Measurements from ENCODE around the gene INTS3.

INTS3 gene

GRCh38 chr1:153734396-153735089 is 6.7 kb downstream of the INTS3 start:
- no peak for DNase-seq (ENCODE audit: low spot score in 2 of 2)
- Mint-ChIP-seq H3K9me3 (no peaks in the 10 kb centered on the region), H3K27ac (no peak overlapping the region), H3K4me3 (no peak overlapping the region), H3K36me3 (peaks cover 45% of the 10 kb centered on the region), H3K4me1 (peaks cover 17% of the 10 kb centered on the region)
- ATAC-seq = no peak

GRCh38 chr1:153735090-153735420 is 7.2 kb downstream of the INTS3 start:
- DNase-seq (ENCODE audit: low spot score in 2 of 2) = no peak
- no peaks in the 10 kb centered on the region for H3K9me3 Mint-ChIP-seq
- peaks cover 12% of the 10 kb centered on the region for H3K4me1 Mint-ChIP-seq
- H3K27ac Mint-ChIP-seq = no peak overlapping the region
- no peak overlapping the region for H3K4me3 Mint-ChIP-seq
- peaks cover 45% of the 10 kb centered on the region for H3K36me3 Mint-ChIP-seq
- no peak for ATAC-seq

- H3K9me3 Mint-ChIP-seq = no peaks in the 10 kb centered on the region
- H3K27ac Mint-ChIP-seq = peak overlapping the region; percentile 23
- H3K4me3 Mint-ChIP-seq = no peak overlapping the region
- ATAC-seq = no peak
- no peak for DNase-seq (ENCODE audit: low spot score in 2 of 2)
- peaks cover 25% of the 10 kb centered on the region for H3K4me1 Mint-ChIP-seq
- peaks cover 68% of the 10 kb centered on the region for H3K36me3 Mint-ChIP-seq
These were observed 14.1 kb downstream of the INTS3 start for GRCh38 chr1:153741986-153742385.

- ATAC-seq = peak; percentile 45
- peaks cover 25% of the 10 kb centered on the region for H3K4me1 Mint-ChIP-seq
- H3K27ac Mint-ChIP-seq = peak overlapping the region; percentile 23
- no peak for DNase-seq (ENCODE audit: low spot score in 2 of 2)
- peaks cover 71% of the 10 kb centered on the region for H3K36me3 Mint-ChIP-seq
- H3K4me3 Mint-ChIP-seq = no peak overlapping the region
- no peaks in the 10 kb centered on the region for H3K9me3 Mint-ChIP-seq
These were observed 14.7 kb downstream of the INTS3 start for GRCh38 chr1:153742411-153743142.

GRCh38 chr1:153745417-153745816 is 17.6 kb downstream of the INTS3 start:
- H3K4me3 Mint-ChIP-seq = no peak overlapping the region
- ATAC-seq (no peak), DNase-seq (ENCODE audit: low spot score in 2 of 2) (no peak)
- no peaks in the 10 kb centered on the region for H3K9me3 Mint-ChIP-seq
- H3K36me3 Mint-ChIP-seq = peaks cover 86% of the 10 kb centered on the region
- peaks cover 32% of the 10 kb centered on the region for H3K4me1 Mint-ChIP-seq
- no peak overlapping the region for H3K27ac Mint-ChIP-seq

GRCh38 chr1:153746174-153746573 is 18.3 kb downstream of the INTS3 start:
- DNase-seq (ENCODE audit: low spot score in 2 of 2) (no peak), ATAC-seq (no peak)
- Mint-ChIP-seq H3K36me3 (peaks cover 86% of the 10 kb centered on the region), H3K4me1 (peaks cover 31% of the 10 kb centered on the region), H3K9me3 (no peaks in the 10 kb centered on the region), H3K27ac (no peak overlapping the region), H3K4me3 (no peak overlapping the region)

- H3K4me3 Mint-ChIP-seq = no peak overlapping the region
- no peaks in the 10 kb centered on the region for H3K9me3 Mint-ChIP-seq
- no peak for DNase-seq (ENCODE audit: low spot score in 2 of 2)
- H3K4me1 Mint-ChIP-seq = peaks cover 7% of the 10 kb centered on the region
- ATAC-seq = no peak
- H3K36me3 Mint-ChIP-seq = peaks cover 94% of the 10 kb centered on the region
- no peak overlapping the region for H3K27ac Mint-ChIP-seq
These were observed 21.1 kb downstream of the INTS3 start for GRCh38 chr1:153748903-153749302.

GRCh38 chr1:153749408-153750005 is 21.7 kb downstream of the INTS3 start:
- H3K4me3 Mint-ChIP-seq = no peak overlapping the region
- no peaks in the 10 kb centered on the region for H3K9me3 Mint-ChIP-seq
- H3K27ac Mint-ChIP-seq = no peak overlapping the region
- DNase-seq (ENCODE audit: low spot score in 2 of 2) (peak; percentile 70 to 85), ATAC-seq (peak; percentile 99)
- H3K4me1 Mint-ChIP-seq = peaks cover 7% of the 10 kb centered on the region
- peaks cover 94% of the 10 kb centered on the region for H3K36me3 Mint-ChIP-seq

GRCh38 chr1:153750026-153750995 is 22.5 kb downstream of the INTS3 start:
- Mint-ChIP-seq H3K36me3 (peaks cover 94% of the 10 kb centered on the region), H3K4me1 (peaks cover 7% of the 10 kb centered on the region), H3K4me3 (no peak overlapping the region), H3K9me3 (no peaks in the 10 kb centered on the region), H3K27ac (no peak overlapping the region)
- ATAC-seq (no peak), DNase-seq (ENCODE audit: low spot score in 2 of 2) (no peak)

- peaks cover 96% of the 10 kb centered on the region for H3K36me3 Mint-ChIP-seq
- H3K27ac Mint-ChIP-seq = peak overlapping the region; percentile 33
- H3K9me3 Mint-ChIP-seq = no peaks in the 10 kb centered on the region
- DNase-seq (ENCODE audit: low spot score in 2 of 2) = no peak
- H3K4me1 Mint-ChIP-seq = peaks cover 7% of the 10 kb centered on the region
- ATAC-seq = no peak
- H3K4me3 Mint-ChIP-seq = no peak overlapping the region
These were observed 24.2 kb downstream of the INTS3 start for GRCh38 chr1:153752072-153752471.

GRCh38 chr1:153752571-153753195 is 24.8 kb downstream of the INTS3 start:
- peaks cover 96% of the 10 kb centered on the region for H3K36me3 Mint-ChIP-seq
- peak overlapping the region; percentile 33 for H3K27ac Mint-ChIP-seq
- H3K4me1 Mint-ChIP-seq = peaks cover 7% of the 10 kb centered on the region
- H3K9me3 Mint-ChIP-seq = no peaks in the 10 kb centered on the region
- DNase-seq (ENCODE audit: low spot score in 2 of 2) (no peak), ATAC-seq (no peak)
- no peak overlapping the region for H3K4me3 Mint-ChIP-seq

GRCh38 chr1:153754266-153754665 is 26.4 kb downstream of the INTS3 start:
- no peak for DNase-seq (ENCODE audit: low spot score in 2 of 2)
- Mint-ChIP-seq H3K36me3 (peaks cover 96% of the 10 kb centered on the region), H3K27ac (no peak overlapping the region), H3K4me1 (peaks cover 6% of the 10 kb centered on the region), H3K4me3 (no peak overlapping the region), H3K9me3 (no peaks in the 10 kb centered on the region)
- no peak for ATAC-seq

- H3K4me1 Mint-ChIP-seq = no peaks in the 10 kb centered on the region
- ATAC-seq = no peak
- H3K9me3 Mint-ChIP-seq = no peaks in the 10 kb centered on the region
- H3K27ac Mint-ChIP-seq = no peak overlapping the region
- no peak overlapping the region for H3K4me3 Mint-ChIP-seq
- DNase-seq (ENCODE audit: low spot score in 2 of 2) = no peak
- peaks cover 90% of the 10 kb centered on the region for H3K36me3 Mint-ChIP-seq
These were observed 32.6 kb downstream of the INTS3 start for GRCh38 chr1:153760440-153760839.

GRCh38 chr1:153763365-153764225 is 35.7 kb downstream of the INTS3 start:
- no peak for ATAC-seq
- no peak for DNase-seq (ENCODE audit: low spot score in 2 of 2)
- peaks cover 90% of the 10 kb centered on the region for H3K36me3 Mint-ChIP-seq
- no peaks in the 10 kb centered on the region for H3K4me1 Mint-ChIP-seq
- no peak overlapping the region for H3K4me3 Mint-ChIP-seq
- no peak overlapping the region for H3K27ac Mint-ChIP-seq
- no peaks in the 10 kb centered on the region for H3K9me3 Mint-ChIP-seq

Measured in stimulated activated effector memory CD8-positive, alpha-beta T cell treated with anti-CD3 and anti-CD28 coated beads, Interleukin-12 subunit alpha, Interleukin-12 subunit beta, amount 100 ng/mL, for 72 hours (primary cell).